ENCODE results near the gene GLRX3.

GRCh38 chr10:130141878-130142277 is 5.7 kb downstream of the GLRX3 start:
- TF ChIP-seq MAX (CRISPR knock-in tag; IDR thresholded peaks at IDR 0.05) (no peak), NR3C1 (CRISPR knock-in tag; conservative IDR thresholded peaks at IDR 0.05; ENCODE audit: low read depth) (no peak), CTCF (IDR thresholded peaks at IDR 0.05) (no peak)
